Small intestine (tissue), 7 donors: Measurements from ENCODE around the gene AKR7A2. TPM values are rescaled to one million over a fixed set of nuclear protein-coding genes. Genes with fewer than 3 reads are reported as not detected.
"Not testable (repeated sequence)": the region's sequence is repeated elsewhere in the genome, so short reads cannot be mapped to it uniquely, and the experiment has no call there.

ENCODE experiments used
- DNase-seq, 2 donors: peaks; one replicate each; pipeline versions ENCODE4 v3.0.0 to v3.0.0-alpha.2; 2013
- FAIRE-seq: peaks from 2 replicates; lab custom pipeline; 2012; peaks lifted over from hg19 to GRCh38; lab: Jason Lieb, UNC
- H3K27ac ChIP-seq, 3 donors: one replicate each; pipeline ENCODE4 v1.5.1; 2013; ENCODE audit warnings: low read length in 2 of 3, mild to moderate bottlenecking in 2 of 3, control low read depth in 1 of 3, inconsistent platforms in 1 of 3, low read depth in 1 of 3, moderate library complexity in 1 of 3
- H3K27me3 ChIP-seq, 3 donors: one replicate each; pipeline ENCODE4 v1.6.1; 2013; ENCODE audit warnings: low read length in 3 of 3, inconsistent platforms in 1 of 3; ENCODE audit not compliant: control insufficient read depth in 3 of 3, insufficient read depth in 3 of 3
- H3K36me3 ChIP-seq, 3 donors: one replicate each; pipeline ENCODE4 v1.6.1; 2013; ENCODE audit warnings: low read length in 3 of 3, inconsistent platforms in 1 of 3, low read depth in 1 of 3, mild to moderate bottlenecking in 1 of 3, moderate library complexity in 1 of 3; ENCODE audit not compliant: control insufficient read depth in 3 of 3, insufficient read depth in 2 of 3
- H3K4me1 ChIP-seq, 3 donors: one replicate each; pipeline ENCODE4 v1.6.1; 2013; ENCODE audit warnings: low read length in 2 of 3, inconsistent platforms in 1 of 3, low read depth in 1 of 3, mild to moderate bottlenecking in 1 of 3, moderate library complexity in 1 of 3; ENCODE audit not compliant: control insufficient read depth in 3 of 3, insufficient read depth in 2 of 3
- H3K4me3 ChIP-seq, 3 donors: one replicate each; pipeline ENCODE4 v1.5.1; 2013; ENCODE audit warnings: low read length in 3 of 3, control low read depth in 1 of 3, inconsistent platforms in 1 of 3, low read depth in 1 of 3, mild to moderate bottlenecking in 1 of 3, moderate library complexity in 1 of 3
- H3K9me3 ChIP-seq, 2 donors: one replicate each; pipeline ENCODE4 v1.6.1; 2013; ENCODE audit warnings: low read depth in 1 of 2, low read length in 1 of 2; ENCODE audit not compliant: control insufficient read depth in 2 of 2, insufficient read depth in 1 of 2
- WGBS, 3 donors: extraction: QIAGEN DNeasy Blood & Tissue Kit; methylation state at CpG; one replicate each; pipeline ENCODE4 v1.1.7; 2013; 5-methylcytosine and 5-hydroxymethylcytosine counted together
- polyA plus RNA-seq, 4 donors: library from polyadenylated mRNA; stranded (reverse) in 3 of 4; unstranded in 1 of 4; fragments of 200-250 nt in 3 of 4; fragments of 120-200 nt in 1 of 4; gene quantifications; one replicate each; pipeline versions ENCODE4 v1.2.1 to v1.2.3, GENCODE V29; 2013
- donor health status: healthy with polysubstance abuse.
- donor health status: control.
- donor health status: control.
- donor health status: Bipolar disorder and iron deficiency.
- donor health status: healthy.

AKR7A2 gene
- polyA plus RNA-seq, 4 donors: 73.2 to 153 (median 119) TPM

- H3K36me3 ChIP-seq: peaks cover 19 to 75% (median 20%) of the 10 kb centered on the region in 3 donors
- WGBS, 3 donors: 87 to 91% (median 89%) methylated on average over 5 of the region's 5 CpGs
- DNase-seq, H3K9me3 ChIP-seq, H3K4me3 ChIP-seq, FAIRE-seq, H3K27me3 ChIP-seq, H3K4me1 ChIP-seq, H3K27ac ChIP-seq: not testable (repeated sequence)
Measured at GRCh38 chr1:19256301-19256700, 55.6 kb downstream of the AKR7A2 start.

- no peak for FAIRE-seq
- WGBS, 3 donors: 88 to 95% (median 90%) methylated on average over 4 of the region's 4 CpGs
- no peak overlapping the region for H3K4me3 ChIP-seq
- no peaks in the 10 kb centered on the region for H3K9me3 ChIP-seq
- DNase-seq: no peak
- no peak overlapping the region for H3K27ac ChIP-seq
- peaks cover 0 to 12% (median 6%) of the 10 kb centered on the region in 3 donors for H3K4me1 ChIP-seq
- no peaks in the 10 kb centered on the region for H3K27me3 ChIP-seq
- peaks cover 18 to 66% (median 19%) of the 10 kb centered on the region in 3 donors for H3K36me3 ChIP-seq
Measured at GRCh38 chr1:19255288-19255687, 56.7 kb downstream of the AKR7A2 start.

- peaks cover 0 to 12% (median 6%) of the 10 kb centered on the region in 3 donors for H3K4me1 ChIP-seq
Measured at GRCh38 chr1:19254416-19254815, 57.5 kb downstream of the AKR7A2 start.

More at GRCh38 chr1:19254416-19254815, 57.5 kb downstream of the AKR7A2 start:
- Histone ChIP-seq H3K9me3 (no peaks in the 10 kb centered on the region), H3K36me3 (peaks cover 16 to 61% (median 19%) of the 10 kb centered on the region in 3 donors), H3K27ac (no peak overlapping the region), H3K4me3 (no peak overlapping the region), H3K27me3 (no peaks in the 10 kb centered on the region)
- FAIRE-seq (no peak), DNase-seq (no peak)

Other genes with a start within 250 kb of the AKR7A2 start
- gene UBR4, start 101.9 kb downstream of the AKR7A2 start, polyA plus RNA-seq: 100 to 1,000 TPM in 3 of 4 donors, 10 to 100 TPM in 1; 85.9 to 275 (median 143) TPM
- 10 to 100 TPM in 2 of 4 donors, 1 to 10 TPM in 2; 4.2 to 33.4 (median 12.5) TPM for gene EMC1, start 60.6 kb downstream of the AKR7A2 start, polyA plus RNA-seq
- gene MRTO4, start 60.3 kb downstream of the AKR7A2 start, polyA plus RNA-seq: 10 to 100 TPM in 3 of 4 donors, 1 to 10 TPM in 1; 7.6 to 40.3 (median 17.5) TPM
- 1,000 to 10,000 TPM in 2 of 4 donors, 100 to 1,000 TPM in 1, 1 to 10 TPM in 1; 3.4 to 1,138 (median 636) TPM for gene AKR7A3, start 23.4 kb downstream of the AKR7A2 start, polyA plus RNA-seq
- 10 to 100 TPM; 14.6 to 46.7 (median 30.0) TPM for gene SLC66A1, start 182 bp upstream of the AKR7A2 start, polyA plus RNA-seq
- gene CAPZB, start 173.4 kb upstream of the AKR7A2 start, polyA plus RNA-seq: 100 to 1,000 TPM; 245 to 292 (median 276) TPM